GM12874 (cell line): Measurements from ENCODE around the gene F5.

ENCODE experiments used
- TF ChIP-seq, protein P1 (sequence below): IDR thresholded peaks from 2 replicates; pipeline ENCODE4 v1.5.1; 2011; ENCODE audit warnings: low read depth, mild to moderate bottlenecking, control low read depth, low read length, moderate library complexity; ENCODE audit not compliant: insufficient read depth

F5 gene

DNA sequence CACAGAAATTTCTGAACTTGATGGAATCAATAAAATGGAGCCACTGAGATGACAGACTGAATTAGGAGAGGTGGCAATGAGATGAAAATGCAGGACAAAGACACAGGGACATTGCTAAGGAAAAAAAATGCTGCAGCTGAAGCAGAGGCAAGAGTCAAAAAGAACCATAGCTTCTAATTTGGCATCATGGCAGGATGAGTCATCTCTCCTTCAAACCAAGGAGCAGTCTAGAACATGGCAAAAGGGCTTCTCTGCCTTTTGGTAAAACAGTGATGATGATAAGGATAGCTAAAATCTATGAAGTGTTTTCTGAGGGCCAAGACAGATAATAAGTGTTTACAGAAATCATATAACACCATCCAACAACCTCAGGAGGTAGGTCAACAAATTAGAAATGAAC is 117.3 kb downstream of the F5 start:
- TF ChIP-seq, protein P1, sequence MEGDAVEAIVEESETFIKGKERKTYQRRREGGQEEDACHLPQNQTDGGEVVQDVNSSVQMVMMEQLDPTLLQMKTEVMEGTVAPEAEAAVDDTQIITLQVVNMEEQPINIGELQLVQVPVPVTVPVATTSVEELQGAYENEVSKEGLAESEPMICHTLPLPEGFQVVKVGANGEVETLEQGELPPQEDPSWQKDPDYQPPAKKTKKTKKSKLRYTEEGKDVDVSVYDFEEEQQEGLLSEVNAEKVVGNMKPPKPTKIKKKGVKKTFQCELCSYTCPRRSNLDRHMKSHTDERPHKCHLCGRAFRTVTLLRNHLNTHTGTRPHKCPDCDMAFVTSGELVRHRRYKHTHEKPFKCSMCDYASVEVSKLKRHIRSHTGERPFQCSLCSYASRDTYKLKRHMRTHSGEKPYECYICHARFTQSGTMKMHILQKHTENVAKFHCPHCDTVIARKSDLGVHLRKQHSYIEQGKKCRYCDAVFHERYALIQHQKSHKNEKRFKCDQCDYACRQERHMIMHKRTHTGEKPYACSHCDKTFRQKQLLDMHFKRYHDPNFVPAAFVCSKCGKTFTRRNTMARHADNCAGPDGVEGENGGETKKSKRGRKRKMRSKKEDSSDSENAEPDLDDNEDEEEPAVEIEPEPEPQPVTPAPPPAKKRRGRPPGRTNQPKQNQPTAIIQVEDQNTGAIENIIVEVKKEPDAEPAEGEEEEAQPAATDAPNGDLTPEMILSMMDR, result no peak

DNA sequence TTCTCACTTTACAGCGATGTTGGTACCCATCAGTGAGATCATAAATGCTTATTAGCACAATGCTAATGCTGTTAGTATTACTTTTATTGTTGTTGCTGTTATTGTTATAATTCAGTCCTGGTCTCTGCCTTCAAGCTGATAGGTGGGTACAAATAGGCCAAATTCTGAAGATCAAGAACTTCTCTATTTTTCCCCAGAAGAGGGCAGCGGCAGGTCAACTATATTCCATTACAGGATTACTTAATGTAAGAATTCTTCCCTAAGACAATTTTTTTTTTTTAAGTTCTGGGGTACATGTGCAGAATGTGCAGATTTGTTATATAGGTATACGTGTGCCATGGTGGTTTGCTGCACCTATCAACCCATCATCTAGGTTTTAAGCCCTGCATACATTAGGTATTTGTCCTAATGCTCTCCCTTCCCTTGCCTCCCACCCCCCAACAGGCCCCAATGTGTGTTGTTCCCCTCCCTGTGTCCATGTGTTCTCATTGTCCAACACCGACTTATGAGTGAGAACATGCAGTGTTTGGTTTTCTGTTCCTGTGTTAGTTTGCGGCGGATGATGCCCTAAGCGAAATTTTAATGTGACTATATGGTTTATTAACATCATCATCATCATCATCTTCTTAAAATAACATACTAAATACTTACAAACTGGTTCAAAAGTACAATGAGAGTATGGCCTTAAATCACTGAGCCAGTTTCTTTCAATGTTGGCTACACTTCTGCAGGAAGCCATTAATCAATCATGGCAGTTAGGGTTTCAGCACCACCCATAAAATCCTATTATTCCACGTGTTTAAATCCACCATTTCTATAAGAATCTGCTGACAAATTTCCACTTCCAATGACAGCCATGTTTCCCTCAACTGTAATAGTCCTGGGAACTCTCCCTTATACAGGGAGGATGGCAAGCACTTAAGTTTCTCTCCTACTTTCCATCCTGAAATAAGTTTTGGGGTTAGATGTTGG is 119.7 kb downstream of the F5 start:
- TF ChIP-seq, protein P1, result peak; percentile 21; the same call in 1 of the 2 replicates

DNA sequence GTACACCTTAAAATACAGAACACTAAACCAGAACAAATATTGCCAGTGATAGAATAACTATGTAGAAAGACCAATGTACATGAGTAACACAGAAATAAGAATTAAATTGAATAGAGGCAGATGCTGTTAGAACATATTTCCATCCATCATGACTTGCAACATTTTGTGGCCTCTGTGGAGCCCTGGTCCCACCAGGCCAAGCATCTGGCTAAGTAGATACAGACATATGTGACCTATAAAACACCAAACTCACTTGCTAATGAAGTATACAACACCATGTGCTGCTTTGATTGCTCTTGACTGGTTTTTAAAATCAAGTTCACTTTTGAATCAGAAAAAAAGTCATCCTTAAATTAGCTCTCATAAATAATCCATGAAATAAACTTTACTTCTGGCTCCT is 121.0 kb downstream of the F5 start:
- TF ChIP-seq, protein P1, result no peak
